ENCODE data around the gene GAS1.

The GAS1 gene

GRCh38 chr9:86968258-86968920 lies 21.1 kb upstream of the GAS1 start:
- H3K27ac ChIP-seq, result peak overlapping the region; percentile 39; the same call in 1 of the 2 replicates
- ChIA-PET CTCF (no interaction called here), POLR2A (ENCODE audit: low non-redundant PET) (no interaction called here)
- DNase-seq (ENCODE audit: low spot score), result no peak
- TF ChIP-seq, protein P1, sequence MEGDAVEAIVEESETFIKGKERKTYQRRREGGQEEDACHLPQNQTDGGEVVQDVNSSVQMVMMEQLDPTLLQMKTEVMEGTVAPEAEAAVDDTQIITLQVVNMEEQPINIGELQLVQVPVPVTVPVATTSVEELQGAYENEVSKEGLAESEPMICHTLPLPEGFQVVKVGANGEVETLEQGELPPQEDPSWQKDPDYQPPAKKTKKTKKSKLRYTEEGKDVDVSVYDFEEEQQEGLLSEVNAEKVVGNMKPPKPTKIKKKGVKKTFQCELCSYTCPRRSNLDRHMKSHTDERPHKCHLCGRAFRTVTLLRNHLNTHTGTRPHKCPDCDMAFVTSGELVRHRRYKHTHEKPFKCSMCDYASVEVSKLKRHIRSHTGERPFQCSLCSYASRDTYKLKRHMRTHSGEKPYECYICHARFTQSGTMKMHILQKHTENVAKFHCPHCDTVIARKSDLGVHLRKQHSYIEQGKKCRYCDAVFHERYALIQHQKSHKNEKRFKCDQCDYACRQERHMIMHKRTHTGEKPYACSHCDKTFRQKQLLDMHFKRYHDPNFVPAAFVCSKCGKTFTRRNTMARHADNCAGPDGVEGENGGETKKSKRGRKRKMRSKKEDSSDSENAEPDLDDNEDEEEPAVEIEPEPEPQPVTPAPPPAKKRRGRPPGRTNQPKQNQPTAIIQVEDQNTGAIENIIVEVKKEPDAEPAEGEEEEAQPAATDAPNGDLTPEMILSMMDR (conservative IDR thresholded peaks at IDR 0.05; ENCODE audit: low read depth), result no peak

GRCh38 chr9:86966852-86967511 lies 19.7 kb upstream of the GAS1 start:
- H3K27ac ChIP-seq, result no peak overlapping the region
- TF ChIP-seq, protein P1 (conservative IDR thresholded peaks at IDR 0.05; ENCODE audit: low read depth), result no peak
- ChIA-PET POLR2A (ENCODE audit: low non-redundant PET) (no interaction called here), CTCF (no interaction called here)
- DNase-seq (ENCODE audit: low spot score), result no peak

- POLR2A ChIA-PET (ENCODE audit: low non-redundant PET), result no interaction called here
- H3K27ac ChIP-seq, result no peak overlapping the region
- no peak for DNase-seq (ENCODE audit: low spot score)
- TF ChIP-seq, protein P1 (conservative IDR thresholded peaks at IDR 0.05; ENCODE audit: low read depth), result no peak
- CTCF ChIA-PET, result interaction anchor here (0.6 kb wide), 1 partner anchor 108 kb away, joined by 3 read pairs; no protein-coding TSS in a partner anchor
Measured at GRCh38 chr9:86965636-86966395, 18.5 kb upstream of the GAS1 start.

GRCh38 chr9:86962692-86963091 lies 15.4 kb upstream of the GAS1 start:
- TF ChIP-seq, protein P1 (conservative IDR thresholded peaks at IDR 0.05; ENCODE audit: low read depth), result no peak
- DNase-seq (ENCODE audit: low spot score), result no peak
- CTCF ChIA-PET, result interaction anchor here (0.6 kb wide), 1 partner anchor 445 kb away, joined by 3 read pairs; no protein-coding TSS in a partner anchor
- POLR2A ChIA-PET (ENCODE audit: low non-redundant PET), result no interaction called here
- H3K27ac ChIP-seq, result no peak overlapping the region

DNA sequence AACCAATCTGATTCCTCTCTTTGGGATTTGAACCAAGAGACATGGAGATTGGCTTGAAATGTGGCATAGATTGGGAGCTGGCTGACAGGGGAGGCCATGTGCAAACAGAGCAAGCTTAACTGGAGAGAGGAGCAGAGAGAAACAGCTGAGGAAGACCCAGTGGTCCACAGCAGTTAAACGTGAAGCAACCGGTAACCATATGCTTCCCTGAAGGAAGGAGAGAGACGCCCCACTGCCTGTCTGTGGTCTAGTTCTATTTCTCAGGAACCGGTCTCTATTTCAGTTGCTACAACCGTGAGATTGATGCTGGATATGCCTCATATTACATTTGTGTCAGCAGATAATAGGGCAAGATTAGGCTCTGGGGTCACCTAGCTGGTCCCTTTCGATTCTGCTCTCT lies 13.6 kb upstream of the GAS1 start:
- CTCF ChIA-PET, result interaction anchor here (0.6 kb wide), 1 partner anchor 395 kb away, joined by 4 read pairs; no protein-coding TSS in a partner anchor
- DNase-seq (ENCODE audit: low spot score), result no peak
- POLR2A ChIA-PET (ENCODE audit: low non-redundant PET), result no interaction called here
- H3K27ac ChIP-seq, result no peak overlapping the region
- TF ChIP-seq, protein P1 (conservative IDR thresholded peaks at IDR 0.05; ENCODE audit: low read depth), result no peak

- H3K27ac ChIP-seq, result no peak overlapping the region
- TF ChIP-seq, protein P1 (conservative IDR thresholded peaks at IDR 0.05; ENCODE audit: low read depth), result no peak
- ChIA-PET POLR2A (ENCODE audit: low non-redundant PET) (interaction anchor here (0.6 kb wide), 1 partner anchor 11 kb away, joined by 4 read pairs; the partner anchor contains the start of gene GAS1), CTCF (interaction anchor here (1.1 kb wide), 1 partner anchor 10 kb away, joined by 3 read pairs; no protein-coding TSS in a partner anchor)
- DNase-seq (ENCODE audit: low spot score), result no peak
Measured at GRCh38 chr9:86958203-86958602, 10.9 kb upstream of the GAS1 start.
